Epidermal melanocyte (primary cell): ENCODE results near the gene DUOX1.
"Not testable (repeated sequence)": the region's sequence is repeated elsewhere in the genome, so short reads cannot be mapped to it uniquely, and the experiment has no call there.

Experiments used
- DNase-seq: peaks from one replicate; pipeline ENCODE4 v3.0.0; 2011; ENCODE audit warnings: low spot score; ENCODE audit not compliant: insufficient read length

DUOX1 gene

DNA sequence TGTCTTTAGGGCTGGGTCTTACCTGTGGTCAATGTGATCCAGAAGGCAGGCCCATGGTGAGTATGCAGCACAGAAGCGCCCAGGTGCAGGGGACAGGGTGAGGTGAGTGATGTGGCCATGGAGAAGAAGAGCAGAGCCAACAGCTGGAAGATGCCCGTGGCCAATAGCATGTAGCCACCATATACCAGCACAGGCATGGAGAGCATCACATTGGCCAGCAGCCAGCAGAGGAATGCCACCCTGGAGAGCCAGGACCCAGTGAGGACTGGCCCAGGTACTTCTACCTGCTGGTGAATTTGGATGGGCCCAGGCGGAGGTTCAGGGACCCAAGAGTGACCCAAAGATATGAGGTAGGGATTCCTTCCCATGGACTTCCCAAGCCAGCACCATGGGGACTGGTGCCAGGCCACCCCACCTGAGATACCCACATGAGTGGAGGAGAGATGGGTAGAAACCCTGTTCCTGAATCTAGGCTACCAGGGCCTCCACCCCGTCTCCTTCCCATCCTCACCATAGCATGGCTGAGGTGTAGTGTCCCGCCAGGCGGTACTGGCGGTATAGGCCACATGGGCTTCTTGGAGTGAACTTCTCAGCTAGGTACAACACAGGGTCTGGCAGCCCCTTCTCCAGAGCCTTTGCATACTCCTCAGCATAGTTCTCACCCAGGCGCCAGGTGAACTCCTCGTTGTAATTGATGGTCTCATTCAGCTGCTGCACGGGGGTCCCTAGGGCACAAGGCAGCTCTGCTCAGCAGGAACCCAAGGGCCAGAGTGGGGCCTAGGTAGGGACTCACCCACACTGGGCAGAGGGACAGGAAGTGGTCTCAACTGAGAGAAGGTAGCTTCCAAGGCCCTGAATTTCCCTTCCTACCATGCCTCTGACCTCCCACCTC is 9.5 kb upstream of the DUOX1 start:
- DNase-seq = no peak

- DNase-seq = no peak
These were observed 8.8 kb upstream of the DUOX1 start for GRCh38 chr15:45121020-45121419.

DNA sequence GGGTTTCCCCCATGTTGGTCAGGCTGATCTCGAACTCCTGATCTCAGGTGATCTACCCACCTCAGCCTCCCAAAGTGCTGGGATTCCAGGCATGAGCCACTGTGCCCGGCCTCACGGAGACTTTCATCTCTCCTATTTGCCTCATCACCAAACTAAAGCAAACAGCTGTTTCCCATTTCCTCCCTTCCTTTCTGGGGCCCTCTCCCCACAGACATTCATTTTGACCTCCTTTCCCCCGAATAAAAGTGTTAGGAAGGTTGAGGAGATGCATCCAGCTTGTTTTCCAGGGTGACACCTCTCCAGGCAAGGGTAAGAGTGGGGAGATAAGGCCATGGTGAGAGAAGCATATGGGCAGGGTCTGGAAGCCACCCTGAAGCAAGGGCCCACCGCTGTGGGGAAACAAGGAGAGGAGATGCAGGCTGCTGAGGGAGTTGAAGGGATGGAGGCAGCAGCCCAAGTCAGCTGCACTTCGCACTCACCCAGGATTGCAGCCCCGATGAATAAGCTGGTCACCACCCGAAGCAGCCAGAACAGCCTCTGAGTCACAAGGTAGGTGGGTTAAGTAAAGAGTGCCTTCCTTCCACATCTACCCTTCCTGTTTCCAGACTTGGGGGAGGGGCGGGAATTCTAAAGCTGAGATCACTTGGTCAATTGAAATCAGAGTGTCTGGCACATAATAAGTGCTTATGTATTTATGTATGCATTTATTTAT is 7.9 kb upstream of the DUOX1 start:
- DNase-seq = no peak

DNA sequence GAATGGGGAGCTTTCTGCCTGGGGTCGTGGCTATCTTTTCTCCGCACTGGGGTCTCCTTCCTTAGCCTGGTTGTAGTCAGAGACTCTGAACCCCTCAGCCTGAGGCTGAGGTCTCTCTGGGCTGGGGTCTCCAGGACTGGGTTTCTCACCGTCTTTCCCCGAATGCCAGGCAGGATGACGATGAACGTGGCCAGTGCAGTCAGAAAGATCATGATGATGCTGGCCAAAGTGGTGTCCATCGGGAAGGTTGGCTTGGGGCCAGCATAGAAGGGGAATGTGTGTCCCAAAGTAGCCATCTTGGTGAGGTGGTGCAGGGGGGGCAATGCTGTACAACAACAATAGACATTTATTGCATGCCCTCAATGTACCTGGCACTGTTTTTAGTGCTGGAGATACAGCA is 7.1 kb upstream of the DUOX1 start:
- DNase-seq = no peak

DNA sequence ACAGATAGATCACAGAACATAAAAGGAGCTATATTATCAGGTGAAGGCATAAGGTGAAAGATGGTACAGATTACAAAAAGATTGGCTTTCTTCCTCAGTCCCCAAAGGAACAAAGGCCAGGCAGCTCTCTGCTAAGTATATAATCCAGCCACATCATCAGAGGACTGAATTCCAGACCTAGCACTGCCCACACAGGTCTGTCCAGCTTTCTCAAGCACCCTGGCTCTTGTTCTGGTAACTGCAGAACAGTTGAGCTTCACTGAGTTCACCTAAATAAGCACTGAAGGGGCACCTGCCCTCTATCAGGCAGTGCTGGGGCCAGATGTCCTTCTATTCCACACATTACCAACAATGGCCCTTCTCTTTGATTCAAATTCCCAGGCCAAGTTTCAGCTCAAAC is 6.4 kb upstream of the DUOX1 start:
- DNase-seq = no peak

DNA sequence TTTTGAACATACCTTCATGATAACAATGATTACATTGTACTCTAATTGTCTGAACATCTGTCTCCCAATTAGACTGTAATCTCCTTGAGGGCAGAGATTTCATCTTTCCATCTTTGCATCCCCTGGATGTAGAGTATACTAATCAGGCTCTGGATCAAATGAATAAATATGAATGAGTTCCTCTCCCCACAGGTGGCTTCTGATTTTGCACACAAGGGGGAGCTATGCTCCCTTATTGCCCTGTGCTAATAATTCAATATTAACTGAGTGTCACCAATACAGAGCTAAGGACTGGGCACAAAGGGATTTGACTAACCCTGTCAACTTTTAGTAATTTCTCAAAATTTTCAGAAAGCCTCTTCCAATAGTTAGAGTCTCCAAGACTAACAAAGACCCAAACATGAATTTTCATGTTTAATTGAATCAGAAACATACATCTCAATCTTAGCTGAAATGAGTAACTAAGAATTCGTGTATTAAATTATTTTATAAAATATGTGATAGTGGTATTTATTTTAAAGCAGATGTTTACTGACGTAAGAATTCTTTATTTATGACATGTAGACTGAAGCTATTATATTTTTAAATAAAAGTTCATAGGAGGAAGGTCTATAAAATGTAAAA is 3.1 kb upstream of the DUOX1 start:
- no peak for DNase-seq

DNA sequence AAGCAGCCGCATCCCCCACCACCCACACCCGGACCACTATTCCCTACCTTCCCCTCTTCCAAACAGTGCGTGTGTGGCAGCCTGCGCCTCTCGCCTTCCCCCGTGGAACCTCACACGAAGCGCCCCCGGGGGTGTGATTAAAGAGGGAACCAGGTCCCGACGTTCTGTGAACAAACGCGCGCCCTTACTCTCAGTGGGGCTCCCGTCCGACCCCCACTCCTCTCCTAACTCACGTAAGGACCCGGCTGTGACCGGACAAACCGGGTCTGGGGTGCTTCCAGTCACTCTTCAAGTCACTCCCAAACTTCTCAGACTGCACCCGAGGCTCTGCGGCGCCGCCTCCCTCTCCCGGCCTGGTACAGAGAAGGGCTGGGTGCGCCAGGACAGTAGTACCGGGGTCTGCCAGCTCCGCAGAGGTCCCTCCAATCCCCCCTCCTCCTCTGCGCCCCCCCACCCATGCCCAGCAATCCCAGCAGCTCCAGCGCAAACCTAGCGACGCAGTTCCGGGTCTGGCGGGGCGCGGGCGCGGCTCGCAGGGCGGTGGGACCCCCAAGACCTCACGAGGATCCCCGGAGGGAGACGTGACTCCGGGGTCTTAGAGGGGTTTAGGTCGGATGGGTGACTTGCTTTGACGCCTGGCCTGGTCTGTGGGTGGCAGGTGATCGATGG is 689 bp upstream of the DUOX1 start:
- no peak for DNase-seq

- DNase-seq = no peak
These were observed 652 bp downstream of the DUOX1 start for GRCh38 chr15:45130291-45131000.

DNA sequence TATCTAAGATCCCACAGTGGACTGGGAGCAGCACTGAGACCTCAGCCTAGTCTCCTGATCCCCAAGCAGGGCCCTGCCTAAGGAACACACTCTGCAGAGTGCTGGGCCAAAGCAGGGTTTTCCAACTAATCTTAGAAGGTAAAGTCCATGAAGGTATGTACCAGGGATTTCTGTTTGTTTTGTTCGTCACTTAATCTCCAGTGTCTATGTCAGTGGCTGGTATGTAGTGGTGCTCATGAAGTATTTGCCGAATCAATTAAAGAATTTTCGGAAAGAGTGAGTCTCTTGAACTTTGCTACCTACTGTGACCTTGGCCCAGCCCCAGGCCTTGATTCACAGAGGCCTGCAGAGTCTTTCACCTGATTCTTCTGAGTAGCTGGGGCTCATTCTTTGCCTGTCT is 1.7 kb downstream of the DUOX1 start:
- DNase-seq = no peak

GRCh38 chr15:45132844-45133560 is 3.2 kb downstream of the DUOX1 start:
- DNase-seq = no peak

GRCh38 chr15:45133561-45133920 is 3.7 kb downstream of the DUOX1 start:
- no peak for DNase-seq

- DNase-seq = no peak
These were observed 4.3 kb downstream of the DUOX1 start for GRCh38 chr15:45134046-45134445.

- no peak for DNase-seq
These were observed 5.1 kb downstream of the DUOX1 start for GRCh38 chr15:45134682-45135604.

DNA sequence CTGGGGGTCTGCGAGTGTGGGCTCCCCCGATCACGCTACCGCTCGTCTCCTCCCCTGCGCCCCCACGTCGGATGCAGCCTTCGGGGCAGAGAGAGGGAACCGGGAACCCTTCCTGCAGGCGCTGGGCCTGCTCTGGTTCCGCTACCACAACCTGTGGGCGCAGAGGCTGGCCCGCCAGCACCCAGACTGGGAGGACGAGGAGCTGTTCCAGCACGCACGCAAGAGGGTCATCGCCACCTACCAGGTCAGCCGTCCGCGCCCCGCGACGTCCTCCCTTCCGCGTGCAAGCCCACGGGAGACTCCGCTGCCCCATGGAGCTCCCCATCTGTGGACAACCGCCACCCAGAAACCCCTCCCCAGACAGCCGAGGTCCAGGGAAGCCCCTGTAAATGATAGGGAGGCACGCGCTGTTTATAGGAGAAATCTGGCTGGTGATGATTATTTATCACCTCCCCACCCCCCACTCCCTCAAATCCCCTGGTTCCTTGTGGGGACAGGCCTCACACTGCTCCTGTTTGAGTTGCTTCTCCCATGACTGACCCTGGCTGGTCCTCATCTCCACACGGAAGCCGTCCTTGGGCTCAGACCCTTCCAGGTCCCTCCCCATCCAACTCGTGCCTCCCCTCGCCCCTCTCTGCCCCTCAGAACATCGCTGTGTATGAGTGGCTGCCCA is 6.0 kb downstream of the DUOX1 start:
- not testable (repeated sequence) for DNase-seq

- DNase-seq = no peak
These were observed 6.6 kb downstream of the DUOX1 start for GRCh38 chr15:45136378-45136764.

- DNase-seq = no peak
These were observed 7.9 kb downstream of the DUOX1 start for GRCh38 chr15:45137703-45138102.

DNA sequence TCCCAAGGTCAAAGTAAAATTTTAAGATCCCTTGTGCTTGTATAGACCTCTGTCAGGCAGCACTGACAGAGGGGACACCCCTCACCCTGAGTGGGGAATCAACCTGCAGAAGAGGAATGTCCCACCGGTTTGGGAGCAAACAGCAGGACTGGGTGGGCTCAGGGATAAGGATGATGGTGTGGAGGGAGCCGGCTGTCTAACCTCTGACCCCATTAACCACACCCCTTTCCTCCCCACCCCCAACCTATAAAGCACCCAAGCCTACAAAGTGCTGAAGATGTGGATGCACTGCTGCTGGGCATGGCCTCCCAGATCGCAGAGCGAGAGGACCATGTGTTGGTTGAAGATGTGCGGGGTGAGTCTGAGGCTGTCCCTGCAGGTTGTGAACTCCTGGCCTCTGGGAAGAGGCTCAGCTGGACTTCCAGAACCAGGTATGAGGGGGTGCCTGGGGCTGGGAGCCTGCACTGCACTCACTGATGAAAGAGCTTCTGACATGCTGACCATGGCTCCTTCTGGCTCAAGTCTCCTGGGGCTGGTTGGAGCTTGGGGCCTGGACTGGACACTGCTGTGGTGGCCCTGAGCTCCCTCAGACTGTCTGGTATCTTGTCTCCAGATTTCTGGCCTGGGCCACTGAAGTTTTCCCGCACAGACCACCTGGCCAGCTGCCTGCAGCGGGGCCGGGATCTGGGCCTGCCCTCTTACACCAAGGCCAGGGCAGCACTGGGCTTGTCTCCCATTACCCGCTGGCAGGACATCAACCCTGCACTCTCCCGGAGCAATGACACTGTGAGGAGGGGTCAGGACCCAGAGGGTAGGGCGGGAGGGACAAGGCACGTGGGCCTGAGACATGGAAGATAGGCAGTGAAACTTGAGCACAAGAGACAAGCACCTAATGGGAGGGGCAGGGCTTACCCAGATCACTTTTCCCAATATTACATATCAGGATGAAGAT is 9.3 kb downstream of the DUOX1 start:
- DNase-seq = no peak

DNA sequence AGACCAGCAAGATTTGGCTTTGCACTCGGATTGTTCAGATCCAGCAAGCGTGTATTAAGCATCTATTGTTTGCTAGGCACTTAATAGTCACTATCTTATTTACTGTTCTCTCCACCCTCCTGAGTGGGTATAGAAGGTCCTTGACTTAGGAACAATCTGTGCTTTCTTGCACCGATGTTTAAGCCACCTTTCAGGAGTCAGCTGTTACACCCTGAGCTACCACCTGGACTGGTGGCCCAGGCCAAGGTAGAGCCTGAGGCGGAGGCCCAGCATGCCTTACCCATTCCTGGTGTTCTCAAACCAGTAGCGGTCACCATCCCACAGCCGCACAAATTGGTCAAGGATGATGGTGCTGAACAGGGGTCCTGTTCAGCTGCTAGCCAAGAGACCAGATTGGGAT is 10.0 kb downstream of the DUOX1 start:
- no peak for DNase-seq
